NCI-H1417 (cell line): ENCODE results near the gene SAMD11.
A peak's percentile ranks its signal among the peaks of the same experiment; 100 is the strongest.

Experiments
- DNase-seq, 3 experiments: peaks; one replicate each; lab custom pipeline; 2025; lab: John Stamatoyannopoulos, UW

The SAMD11 gene

GRCh38 chr1:962381-963300 is 38.9 kb downstream of the SAMD11 start:
- DNase-seq, result no peak

GRCh38 chr1:963301-963651 is 39.6 kb downstream of the SAMD11 start:
- DNase-seq, result no peak

- no peak for DNase-seq
These were observed 40.2 kb downstream of the SAMD11 start for GRCh38 chr1:963746-964525.

GRCh38 chr1:964691-965525 is 41.2 kb downstream of the SAMD11 start:
- DNase-seq, result no peak

- no peak for DNase-seq
These were observed 41.9 kb downstream of the SAMD11 start for GRCh38 chr1:965526-966134.

GRCh38 chr1:966135-966703 is 42.5 kb downstream of the SAMD11 start, which contains the start of gene PLEKHN1:
Gene PLEKHN1, plus strand, starts transcription at chr1:966482. Its CDS starts 50 bp downstream, at chr1:966532.
- no peak for DNase-seq

- peak; percentile 26 to 54 (median 31) for DNase-seq
These were observed 43.1 kb downstream of the SAMD11 start for GRCh38 chr1:966704-967300.

- DNase-seq, result no peak
These were observed 44.0 kb downstream of the SAMD11 start for GRCh38 chr1:967466-968343.

- no peak for DNase-seq
These were observed 45.6 kb downstream of the SAMD11 start for GRCh38 chr1:969260-969855.

GRCh38 chr1:970242-970972 is 46.7 kb downstream of the SAMD11 start:
- no peak for DNase-seq

- peak in 1 of 3 experiments; percentile 11 for DNase-seq
These were observed 47.4 kb downstream of the SAMD11 start for GRCh38 chr1:970973-971730.

- no peak for DNase-seq
These were observed 48.2 kb downstream of the SAMD11 start for GRCh38 chr1:971751-972506.

- no peak for DNase-seq
These were observed 49.2 kb downstream of the SAMD11 start for GRCh38 chr1:972726-973458.

GRCh38 chr1:973459-974292 is 50.0 kb downstream of the SAMD11 start:
- DNase-seq, result no peak

- no peak for DNase-seq
These were observed 50.5 kb downstream of the SAMD11 start for GRCh38 chr1:974293-974640.
